Brain pericyte (primary cell): ENCODE measurements around the gene ZNF224.
"Not testable (repeated sequence)": the region's sequence is repeated elsewhere in the genome, so short reads cannot be mapped to it uniquely, and the experiment has no call there.

Experiments
- DNase-seq: peaks from one replicate; pipeline ENCODE4 v3.0.0-alpha.2; 2012; ENCODE audit warnings: low read depth, low spot score

ZNF224 gene

GRCh38 chr19:44093931-44094765 lies at the start of gene ZNF224:
TSS of gene ZNF224 (plus strand) at chr19:44094361. CDS start at chr19:44097874, 3,513 bp downstream.
- peak; percentile 70 for DNase-seq

GRCh38 chr19:44050740-44051649 lies 43.2 kb upstream of the ZNF224 start:
- DNase-seq = no peak

- DNase-seq = peak; percentile 59
Observed at GRCh38 chr19:44051650-44052402, 42.3 kb upstream of the ZNF224 start, which contains the start of gene ZNF223. TSS of gene ZNF223 (plus strand) at chr19:44052036. CDS start at chr19:44055177, 3,141 bp downstream.

GRCh38 chr19:44055870-44056269 lies 38.3 kb upstream of the ZNF224 start:
- no peak for DNase-seq

- no peak for DNase-seq
Observed at GRCh38 chr19:44059229-44059628, 34.9 kb upstream of the ZNF224 start.

- DNase-seq = no peak
Observed at GRCh38 chr19:44061038-44061437, 33.1 kb upstream of the ZNF224 start.

- DNase-seq = no peak
Observed at GRCh38 chr19:44066305-44066704, 27.9 kb upstream of the ZNF224 start.

GRCh38 chr19:44069415-44069814 lies 24.7 kb upstream of the ZNF224 start:
- no peak for DNase-seq

GRCh38 chr19:44071824-44072542 lies 22.2 kb upstream of the ZNF224 start, which contains the start of gene ZNF284:
TSS of gene ZNF284 (plus strand) at chr19:44072159. CDS start at chr19:44076390, 4,231 bp downstream.
- DNase-seq = peak; percentile 64

GRCh38 chr19:44072543-44073401 lies 21.4 kb upstream of the ZNF224 start:
- DNase-seq = no peak

GRCh38 chr19:44076325-44076724 lies 17.8 kb upstream of the ZNF224 start:
- no peak for DNase-seq

GRCh38 chr19:44092108-44092507 lies 2.1 kb upstream of the ZNF224 start:
- no peak for DNase-seq

GRCh38 chr19:44107751-44108150 lies 13.6 kb downstream of the ZNF224 start:
- DNase-seq = no peak

- DNase-seq = no peak
Observed at GRCh38 chr19:44109458-44109857, 15.3 kb downstream of the ZNF224 start.

GRCh38 chr19:44111910-44112463 lies 17.8 kb downstream of the ZNF224 start:
- peak; percentile 11 for DNase-seq

- DNase-seq = no peak
Observed at GRCh38 chr19:44112802-44113137, 18.6 kb downstream of the ZNF224 start.

- peak; percentile 94 for DNase-seq
Observed at GRCh38 chr19:44113138-44113783, 19.1 kb downstream of the ZNF224 start, which contains the start of gene ZNF225. TSS of gene ZNF225 (plus strand) at chr19:44113399. CDS start at chr19:44115828, 2,429 bp downstream.

- no peak for DNase-seq
Observed at GRCh38 chr19:44113784-44114390, 19.7 kb downstream of the ZNF224 start.

- not testable (repeated sequence) for DNase-seq
Observed at GRCh38 chr19:44121162-44121561, 27.0 kb downstream of the ZNF224 start.
